ENCODE results near the gene TMEM158.

The TMEM158 gene

DNA sequence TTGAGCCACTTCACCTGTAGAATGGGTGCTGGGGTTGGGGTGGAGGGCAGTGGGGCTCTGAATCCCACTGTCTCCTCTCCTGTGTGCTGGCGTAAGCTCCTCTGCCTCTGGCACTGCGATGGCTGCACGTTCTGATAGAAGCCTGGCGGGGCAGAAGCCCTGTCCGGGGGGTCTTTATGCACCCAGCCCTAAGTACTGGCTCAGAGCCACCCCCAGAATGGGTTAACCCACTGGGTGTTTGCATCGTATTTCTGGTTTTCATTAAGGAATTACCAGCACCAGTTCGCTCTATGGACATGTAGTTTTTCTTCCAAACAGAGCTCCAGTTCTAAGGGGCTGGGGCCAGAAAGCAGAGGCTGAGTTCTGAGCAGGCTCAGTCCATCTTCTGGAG, 42.2 kb downstream of the TMEM158 start:
- TF ChIP-seq, protein P1, sequence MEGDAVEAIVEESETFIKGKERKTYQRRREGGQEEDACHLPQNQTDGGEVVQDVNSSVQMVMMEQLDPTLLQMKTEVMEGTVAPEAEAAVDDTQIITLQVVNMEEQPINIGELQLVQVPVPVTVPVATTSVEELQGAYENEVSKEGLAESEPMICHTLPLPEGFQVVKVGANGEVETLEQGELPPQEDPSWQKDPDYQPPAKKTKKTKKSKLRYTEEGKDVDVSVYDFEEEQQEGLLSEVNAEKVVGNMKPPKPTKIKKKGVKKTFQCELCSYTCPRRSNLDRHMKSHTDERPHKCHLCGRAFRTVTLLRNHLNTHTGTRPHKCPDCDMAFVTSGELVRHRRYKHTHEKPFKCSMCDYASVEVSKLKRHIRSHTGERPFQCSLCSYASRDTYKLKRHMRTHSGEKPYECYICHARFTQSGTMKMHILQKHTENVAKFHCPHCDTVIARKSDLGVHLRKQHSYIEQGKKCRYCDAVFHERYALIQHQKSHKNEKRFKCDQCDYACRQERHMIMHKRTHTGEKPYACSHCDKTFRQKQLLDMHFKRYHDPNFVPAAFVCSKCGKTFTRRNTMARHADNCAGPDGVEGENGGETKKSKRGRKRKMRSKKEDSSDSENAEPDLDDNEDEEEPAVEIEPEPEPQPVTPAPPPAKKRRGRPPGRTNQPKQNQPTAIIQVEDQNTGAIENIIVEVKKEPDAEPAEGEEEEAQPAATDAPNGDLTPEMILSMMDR (IDR thresholded peaks at IDR 0.05; ENCODE audit: insufficient read depth, low read depth, low read length, missing control alignments): no peak
- DNase-seq (ENCODE audit: low read depth): no peak
- no peak overlapping the region for H3K4me3 ChIP-seq (ENCODE audit: low read length)

DNA sequence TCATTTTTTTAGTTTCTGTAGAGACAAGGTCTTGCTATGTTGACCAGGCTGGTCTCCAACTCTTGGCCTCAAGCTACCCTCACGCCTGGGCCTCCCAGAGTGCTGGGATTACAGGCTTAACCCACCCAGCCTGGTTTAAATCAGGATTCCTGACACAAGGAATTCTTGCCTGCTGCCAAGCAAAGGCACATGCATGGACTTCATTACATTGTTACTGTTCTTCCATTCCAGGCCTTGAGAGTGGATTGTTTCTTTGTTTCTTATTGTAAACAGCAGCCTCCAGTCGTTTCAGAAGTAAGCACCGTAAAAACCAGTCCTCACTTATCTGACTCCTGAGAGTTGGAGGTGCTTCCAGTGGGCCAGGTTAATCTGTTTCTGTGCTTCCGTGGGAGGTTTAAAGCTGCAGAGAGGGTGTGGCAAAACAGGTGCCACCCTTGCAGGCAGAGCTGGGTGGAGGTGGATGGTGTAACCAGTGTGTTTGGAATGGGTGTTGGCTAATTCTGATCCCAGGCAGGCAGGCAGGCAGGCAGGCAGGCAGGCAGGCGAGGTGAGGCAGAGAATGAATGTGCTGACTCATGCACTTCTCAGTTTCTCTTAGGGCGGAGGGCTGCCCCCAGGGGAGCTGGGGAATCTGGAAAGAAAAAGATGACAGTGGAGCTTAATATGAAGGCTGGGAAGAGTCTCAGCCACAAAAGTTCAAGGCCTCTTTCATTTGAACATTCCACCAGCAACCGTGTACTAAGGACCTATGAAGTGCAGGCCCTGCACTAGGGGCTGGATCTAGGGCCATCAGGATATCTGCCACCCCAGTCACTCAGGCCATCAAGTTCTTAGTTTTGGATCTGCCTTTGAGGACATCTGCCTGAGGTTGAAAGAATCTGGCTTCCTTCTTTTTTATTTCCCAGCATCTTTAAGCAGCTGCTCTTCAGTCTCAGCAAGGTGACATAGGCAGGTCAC, 42.9 kb downstream of the TMEM158 start:
- TF ChIP-seq, protein P1 (IDR thresholded peaks at IDR 0.05; ENCODE audit: insufficient read depth, low read depth, low read length, missing control alignments): no peak
- peak; percentile 99 for DNase-seq (ENCODE audit: low read depth)
- no peak overlapping the region for H3K4me3 ChIP-seq (ENCODE audit: low read length)

DNA sequence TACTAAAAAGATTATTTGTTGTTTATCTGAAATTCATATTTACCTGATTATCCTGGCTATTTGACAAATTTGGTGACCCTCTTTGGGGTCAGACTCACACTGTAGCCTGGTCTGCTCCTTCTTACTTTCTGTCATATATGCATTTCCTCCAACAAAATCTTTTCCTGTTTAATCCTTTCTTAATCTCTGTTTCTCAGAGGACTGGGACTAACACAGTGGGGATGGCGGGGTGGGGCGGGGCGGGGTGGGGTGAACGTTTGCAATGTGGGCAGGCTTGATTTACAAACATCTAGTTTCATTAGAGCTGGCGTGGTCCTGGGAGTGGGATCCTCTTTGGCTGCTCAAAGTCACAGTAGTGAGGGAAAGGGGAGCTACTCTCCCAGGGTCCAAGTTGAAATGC, 44.6 kb downstream of the TMEM158 start:
- no peak overlapping the region for H3K4me3 ChIP-seq (ENCODE audit: low read length)
- TF ChIP-seq, protein P1 (IDR thresholded peaks at IDR 0.05; ENCODE audit: insufficient read depth, low read depth, low read length, missing control alignments): no peak
- DNase-seq (ENCODE audit: low read depth): peak; percentile 30

DNA sequence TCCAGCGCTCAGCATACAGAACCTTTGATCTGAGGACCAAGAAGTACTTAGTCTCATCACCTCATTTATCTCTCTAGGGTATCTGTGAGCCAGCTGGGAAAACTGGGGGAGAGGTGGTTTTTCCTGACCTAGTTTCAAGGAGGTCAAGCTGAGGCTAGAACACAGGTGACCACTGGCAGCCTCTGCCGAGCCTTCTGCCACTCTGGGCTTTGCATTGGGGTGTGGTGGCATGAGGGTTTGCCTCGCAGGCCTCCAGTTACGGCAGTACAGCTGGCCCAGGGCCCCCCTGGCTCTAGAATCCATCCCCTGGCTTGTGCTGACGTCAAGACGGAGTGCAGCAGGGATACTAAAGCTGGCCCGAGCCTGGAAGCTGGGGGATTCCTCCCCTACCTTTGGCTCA, 45.2 kb downstream of the TMEM158 start:
- H3K4me3 ChIP-seq (ENCODE audit: low read length): no peak overlapping the region
- TF ChIP-seq, protein P1 (IDR thresholded peaks at IDR 0.05; ENCODE audit: insufficient read depth, low read depth, low read length, missing control alignments): no peak
- no peak for DNase-seq (ENCODE audit: low read depth)

DNA sequence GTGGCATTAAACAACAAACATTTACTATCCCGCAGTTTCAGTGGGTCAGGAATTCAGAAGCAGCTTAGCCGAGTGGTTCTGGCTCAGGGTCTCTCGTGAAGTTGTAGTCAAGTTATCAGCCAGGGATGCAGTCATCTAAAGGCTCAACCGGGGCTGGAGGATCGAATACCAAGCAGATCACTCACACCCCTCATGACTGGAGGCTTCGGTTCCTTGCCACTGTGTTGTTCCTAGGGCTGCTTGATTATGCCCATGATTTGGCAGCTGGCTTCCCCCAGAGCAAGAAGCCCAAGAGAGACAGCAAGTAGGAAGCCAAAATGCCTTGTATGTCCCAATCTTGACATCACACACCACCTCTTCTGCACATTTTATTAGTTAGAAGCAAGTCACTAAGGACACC, 46.0 kb downstream of the TMEM158 start:
- TF ChIP-seq, protein P1 (IDR thresholded peaks at IDR 0.05; ENCODE audit: insufficient read depth, low read depth, low read length, missing control alignments): no peak
- peak; percentile 49 for DNase-seq (ENCODE audit: low read depth)

DNA sequence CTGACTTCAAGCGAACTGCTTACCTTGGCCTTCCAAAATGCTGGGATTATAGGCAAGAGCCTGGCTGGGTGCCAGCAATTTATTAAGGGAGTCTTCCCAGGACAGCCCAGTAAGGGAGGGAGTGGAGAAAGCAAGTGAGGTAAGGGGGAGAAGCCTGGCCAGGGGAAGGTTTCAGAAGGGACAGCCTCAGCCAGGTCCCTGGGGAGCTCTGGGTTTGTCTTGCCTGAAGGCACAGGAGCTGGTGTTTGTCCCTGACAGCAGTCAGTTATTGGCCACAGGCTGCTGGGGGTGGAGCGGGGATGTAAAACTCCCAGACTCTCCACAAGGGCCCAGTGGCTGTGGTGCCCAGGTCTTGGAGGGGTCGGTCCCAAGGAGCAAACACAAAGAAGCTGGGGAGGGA, 46.9 kb downstream of the TMEM158 start:
- no peak for DNase-seq (ENCODE audit: low read depth)
- TF ChIP-seq, protein P1 (IDR thresholded peaks at IDR 0.05; ENCODE audit: insufficient read depth, low read depth, low read length, missing control alignments): no peak
- H3K4me3 ChIP-seq (ENCODE audit: low read length): no peak overlapping the region

More for the DNA sequence above, 46.0 kb downstream of the TMEM158 start:
- H3K4me3 ChIP-seq (ENCODE audit: low read length): no peak overlapping the region

All from epithelial cell of esophagus (primary cell).